GM12891 (cell line): ENCODE data around the gene LMNTD2.

Experiments
- POLR2A ChIP-seq: IDR thresholded peaks from 2 replicates; pipeline ENCODE4 v1.6.1; 2011; ENCODE audit warnings: low read depth, low read length, control low read depth
- POLR2AphosphoS5 ChIP-seq: IDR thresholded peaks from 2 replicates; pipeline ENCODE4 v1.6.1; 2011; ENCODE audit warnings: low read depth, low read length, control low read depth

- no peak for TF ChIP-seq POLR2A
- no peak for TF ChIP-seq POLR2AphosphoS5
These were observed 21.2 kb upstream of the LMNTD2 start for GRCh38 chr11:581752-582151.
